Stimulated activated naive CD8-positive, alpha-beta T cell treated with anti-CD3 and anti-CD28 coated beads, Interleukin-15, amount 100 ng/mL, for 72 hours (primary cell): Measurements from ENCODE around the gene WIZ.
A peak's percentile ranks its signal among the peaks of the same experiment; 100 is the strongest.
"Not testable (repeated sequence)": the region's sequence is repeated elsewhere in the genome, so short reads cannot be mapped to it uniquely, and the experiment has no call there.

Experiments
- ATAC-seq: fragments of 150-1000 bp; cut with Tn5 transposase; 2 replicates; pipeline ENCODE4 v1.10.0; 2021; ENCODE audit warnings: mild to moderate bottlenecking, moderate library complexity
- DNase-seq, 2 donors: peaks; one replicate each; pipeline ENCODE4 v3.0.0; 2021 to 2022
- H3K27ac Mint-ChIP-seq, 2 donors: one replicate each; pipeline ENCODE4 v1.8.0; 2022; ENCODE audit warnings: mild to moderate bottlenecking in 2 of 2, mixed read lengths in 2 of 2, moderate library complexity in 2 of 2
- H3K27me3 Mint-ChIP-seq: one replicate; pipeline ENCODE4 v1.8.0; 2022; ENCODE audit warnings: mixed read lengths
- H3K4me1 Mint-ChIP-seq: one replicate; pipeline ENCODE4 v1.8.0; 2022; ENCODE audit warnings: mild to moderate bottlenecking, mixed read lengths
- H3K4me3 Mint-ChIP-seq, 2 donors: one replicate each; pipeline ENCODE4 v1.8.0; 2022; ENCODE audit warnings: mild to moderate bottlenecking in 2 of 2, mixed read lengths in 2 of 2, moderate library complexity in 1 of 2
- H3K9me3 Mint-ChIP-seq, 2 donors: one replicate each; pipeline ENCODE4 v1.8.0; 2022; ENCODE audit warnings: mixed read lengths in 2 of 2

Gene WIZ

DNA sequence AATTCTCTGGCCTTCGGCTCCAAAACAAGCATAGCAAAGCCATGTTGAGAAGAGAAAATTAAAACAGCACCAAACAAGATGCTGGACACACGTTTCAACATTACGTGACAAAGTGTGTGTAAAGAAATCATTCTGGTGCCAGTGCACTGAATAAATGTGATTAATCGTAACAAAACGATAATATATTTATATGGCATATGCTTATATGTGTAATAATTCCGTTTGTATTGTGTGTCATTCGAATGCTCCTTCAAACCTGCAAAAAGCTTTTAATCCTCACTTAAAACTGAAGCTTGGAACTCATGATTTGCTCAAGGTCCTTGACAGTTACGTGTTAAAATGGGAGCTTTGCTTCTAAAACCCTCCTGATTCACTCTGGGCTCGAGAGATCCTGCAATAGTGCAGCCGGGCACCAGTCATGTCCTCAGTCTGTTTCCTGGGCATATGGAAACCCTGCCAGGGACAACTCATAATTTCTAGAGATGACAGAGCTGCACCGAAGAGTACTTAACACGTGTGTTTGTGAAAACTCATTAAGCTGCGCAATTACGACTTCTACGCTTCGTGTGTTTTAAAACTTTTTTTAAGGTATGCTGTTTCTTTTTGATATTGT lies 30.2 kb downstream of the WIZ start:
- peak overlapping the region; percentile 97 to 98 for H3K4me3 Mint-ChIP-seq
- DNase-seq (no peak), ATAC-seq (no peak)
- no peaks in the 10 kb centered on the region for H3K27me3 Mint-ChIP-seq
- H3K27ac Mint-ChIP-seq: peak overlapping the region; percentile 9 to 99
- peaks cover 51% of the 10 kb centered on the region for H3K4me1 Mint-ChIP-seq
- H3K9me3 Mint-ChIP-seq: peaks cover 0 to 12% of the 10 kb centered on the region in 2 donors

DNA sequence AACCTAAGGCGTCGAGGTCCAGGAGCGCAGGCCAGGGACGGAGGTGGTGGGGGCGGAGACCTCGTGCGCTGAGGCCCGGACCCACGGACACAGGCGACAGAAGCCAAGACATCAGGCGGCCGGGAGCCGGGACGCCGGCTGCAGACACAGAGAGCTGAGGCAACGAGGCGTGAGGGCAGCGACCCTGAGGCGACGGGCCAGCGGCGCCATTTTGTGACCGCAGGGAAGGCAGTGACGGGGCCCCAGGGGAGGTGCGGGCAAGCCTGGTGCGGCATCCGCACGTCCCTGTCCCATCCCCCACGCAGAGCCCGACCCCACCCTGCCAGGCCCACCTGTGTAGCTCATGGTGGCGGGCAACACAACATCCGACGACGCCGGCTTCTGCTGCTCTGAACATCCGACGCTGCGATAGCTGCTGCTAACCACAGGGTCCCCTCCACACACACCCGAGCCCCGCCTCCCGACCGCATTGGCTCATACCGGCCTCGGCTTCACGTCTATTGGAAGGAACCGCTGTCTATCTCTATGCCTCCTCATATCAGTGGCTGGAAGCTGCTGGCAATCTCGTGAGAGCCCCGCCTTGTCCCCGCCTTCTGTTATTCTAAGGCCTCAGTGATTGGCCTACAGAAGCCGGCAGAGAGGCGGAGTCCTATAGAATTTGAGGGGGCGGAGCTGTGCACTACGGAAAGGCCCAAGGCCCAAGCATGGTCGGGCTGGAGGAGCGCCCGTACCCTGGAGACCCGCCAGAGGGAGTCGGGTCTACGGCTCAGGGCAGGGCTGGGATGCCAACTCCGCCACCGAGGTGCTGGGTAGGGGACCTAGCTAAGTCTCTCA lies 31.0 kb downstream of the WIZ start, which contains the start of gene AKAP8L:
Gene AKAP8L (minus strand): TSS at position 410 of the 834 bp plus-strand sequence. CDS start 65 bp downstream, at position 345.
- Mint-ChIP-seq H3K9me3 (peaks cover 0 to 12% of the 10 kb centered on the region in 2 donors), H3K27me3 (no peaks in the 10 kb centered on the region), H3K4me3 (peak within 1 kb of the TSS; percentile 97 to 98), H3K4me1 (peaks cover 55% of the 10 kb centered on the region), H3K27ac (peak within 1 kb of the TSS; percentile 99)
- ATAC-seq: peak; percentile 97
- peak; percentile 98 to 99 for DNase-seq

DNA sequence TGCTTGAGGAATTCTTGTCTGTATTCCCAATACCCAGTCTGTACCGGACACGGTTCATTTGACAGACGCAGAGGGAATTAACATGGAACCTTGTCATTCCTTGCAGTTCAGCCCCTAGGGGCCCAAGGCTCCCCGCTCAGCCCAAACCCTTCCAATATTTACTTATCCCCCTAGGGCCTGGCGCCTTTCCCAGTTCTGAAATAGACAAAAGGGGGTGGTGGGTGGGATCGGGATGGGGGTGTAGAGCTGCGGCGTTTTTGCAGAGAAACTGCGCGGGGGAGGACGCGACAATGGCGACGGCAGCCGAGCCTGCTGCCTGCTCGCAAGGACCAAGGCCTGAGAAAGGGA lies 31.6 kb downstream of the WIZ start:
- Mint-ChIP-seq H3K27ac (peak overlapping the region; percentile 99), H3K27me3 (no peaks in the 10 kb centered on the region), H3K9me3 (peaks cover 0 to 6% of the 10 kb centered on the region in 2 donors), H3K4me3 (peak overlapping the region; percentile 97 to 98), H3K4me1 (peaks cover 55% of the 10 kb centered on the region)
- DNase-seq (no peak), ATAC-seq (no peak)

DNA sequence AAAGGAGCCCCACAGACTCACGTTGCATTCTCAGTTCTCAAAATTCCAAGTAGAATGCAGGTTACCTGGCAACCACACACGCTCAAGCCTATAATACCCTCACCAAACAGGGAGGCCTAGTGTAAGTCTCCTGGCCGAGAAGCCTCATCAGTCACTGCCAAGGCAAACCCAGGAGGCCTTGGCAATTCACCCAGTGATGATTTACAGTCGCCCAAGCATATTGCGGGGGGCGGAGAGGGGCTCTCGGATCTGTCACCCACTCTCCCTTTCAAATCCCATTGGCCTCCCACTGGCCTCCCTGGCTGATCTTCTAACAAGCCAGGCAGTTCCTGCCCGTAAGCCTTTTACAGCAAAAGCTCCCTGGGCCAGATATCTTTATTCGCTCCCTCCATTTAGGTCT lies 32.1 kb downstream of the WIZ start:
- Mint-ChIP-seq H3K27me3 (no peaks in the 10 kb centered on the region), H3K4me3 (peak overlapping the region; percentile 97 to 98), H3K4me1 (peaks cover 60% of the 10 kb centered on the region), H3K27ac (peak overlapping the region; percentile 99), H3K9me3 (peaks cover 0 to 1% of the 10 kb centered on the region in 2 donors)
- no peak for ATAC-seq
- no peak for DNase-seq

DNA sequence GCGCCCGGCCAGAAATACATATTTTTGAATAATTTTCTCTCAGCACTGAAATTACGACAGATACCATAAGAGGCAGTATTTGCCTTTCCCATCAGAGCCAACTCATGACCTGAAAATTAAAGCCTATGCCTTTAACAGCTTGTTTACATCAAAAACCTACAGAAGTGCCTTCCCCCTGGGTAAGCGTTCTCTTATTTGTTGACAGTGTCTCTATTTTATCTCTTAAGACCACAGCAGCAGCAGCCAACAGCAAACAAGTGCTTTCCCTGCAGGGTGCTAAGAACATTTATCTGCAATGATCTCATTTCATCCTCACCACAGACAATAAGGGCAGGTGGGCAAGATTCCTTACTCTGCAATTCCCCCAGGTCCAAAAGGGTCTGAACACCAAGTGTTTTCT lies 36.9 kb downstream of the WIZ start:
- Mint-ChIP-seq H3K27ac (peak overlapping the region in 1 of 2 donors; percentile 8), H3K4me1 (peaks cover 62% of the 10 kb centered on the region), H3K9me3 (no peaks in the 10 kb centered on the region), H3K27me3 (no peaks in the 10 kb centered on the region), H3K4me3 (no peak overlapping the region)
- ATAC-seq: no peak
- DNase-seq: no peak

DNA sequence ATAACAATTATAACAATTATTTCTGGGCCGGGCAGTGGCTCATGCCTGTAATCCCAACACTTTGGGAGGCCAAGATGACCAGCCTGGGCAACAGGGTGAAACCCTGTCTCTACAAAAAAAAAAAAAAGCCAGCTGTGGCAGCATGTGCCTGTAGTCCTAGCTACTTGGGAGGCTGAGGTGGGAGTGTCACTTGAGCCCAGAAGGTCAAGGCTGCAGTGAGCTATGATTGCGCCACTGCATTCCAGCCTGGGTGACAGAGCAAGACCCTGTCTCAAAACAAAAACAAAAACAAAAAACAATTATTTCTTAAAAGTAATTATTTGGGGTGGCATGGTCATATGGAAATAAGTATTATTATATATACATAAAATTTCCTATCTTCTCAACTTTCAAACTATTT lies 38.4 kb downstream of the WIZ start:
- peaks cover 52% of the 10 kb centered on the region for H3K4me1 Mint-ChIP-seq
- not testable (repeated sequence) for H3K9me3 Mint-ChIP-seq, H3K4me3 Mint-ChIP-seq, DNase-seq, H3K27me3 Mint-ChIP-seq, ATAC-seq
- peak overlapping the region in 1 of 2 donors; percentile 64 for H3K27ac Mint-ChIP-seq

DNA sequence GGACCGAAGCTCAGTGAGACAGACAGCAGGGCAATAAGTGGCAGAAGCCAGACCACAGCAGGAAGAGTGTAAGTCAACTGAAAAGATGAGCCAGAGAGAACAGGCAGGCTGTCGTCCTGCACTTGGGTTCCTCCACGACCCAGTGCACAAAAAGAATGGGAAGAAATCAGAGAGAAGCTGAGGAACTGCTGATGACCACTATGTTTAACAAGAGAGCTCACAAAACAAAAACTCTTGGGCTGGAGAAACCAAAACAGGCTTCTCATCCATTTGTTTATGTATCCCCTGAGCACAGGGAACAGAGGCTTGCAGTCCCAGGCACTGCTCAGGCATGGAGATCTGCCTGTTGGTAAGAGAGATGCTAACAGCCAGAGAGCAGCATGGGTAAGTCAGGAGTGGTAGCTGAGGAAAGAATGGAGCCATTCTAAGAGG lies 45.0 kb downstream of the WIZ start:
- H3K27ac Mint-ChIP-seq: peak overlapping the region; percentile 63 to 67
- H3K27me3 Mint-ChIP-seq: no peaks in the 10 kb centered on the region
- no peaks in the 10 kb centered on the region for H3K9me3 Mint-ChIP-seq
- DNase-seq (no peak), ATAC-seq (no peak)
- H3K4me3 Mint-ChIP-seq: no peak overlapping the region
- peaks cover 44% of the 10 kb centered on the region for H3K4me1 Mint-ChIP-seq

DNA sequence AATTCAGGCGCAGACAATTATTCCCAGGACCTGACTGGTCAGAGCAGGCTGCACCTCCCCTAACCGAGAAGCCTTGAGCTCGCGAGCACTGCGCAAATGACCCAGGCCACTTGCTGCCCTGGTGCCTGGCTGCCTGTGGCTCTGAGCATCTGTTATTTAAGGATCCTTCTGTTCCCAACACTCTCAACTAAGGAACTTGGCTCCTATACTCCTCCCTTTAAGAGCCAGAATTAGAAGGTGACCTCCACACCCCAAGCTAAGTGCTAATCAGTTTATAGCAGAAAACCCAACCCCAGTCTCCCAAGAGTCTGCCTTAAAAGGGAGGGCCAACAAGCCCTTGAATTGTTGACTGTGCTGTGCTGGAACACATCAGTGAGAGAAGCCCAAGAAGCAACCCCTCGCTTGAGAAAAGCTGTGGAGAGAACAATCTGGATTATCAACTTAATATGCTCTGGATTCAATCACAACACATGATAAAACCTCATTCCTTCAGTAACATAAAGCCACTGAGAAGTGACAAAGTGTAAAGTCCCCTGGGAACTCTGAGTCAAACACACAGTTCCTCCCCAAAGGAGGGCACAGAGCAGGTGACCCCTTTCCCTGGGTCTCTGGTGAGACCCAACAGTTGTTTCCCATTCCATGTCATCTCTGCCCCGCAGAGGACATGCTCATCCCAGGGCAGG lies 45.5 kb downstream of the WIZ start:
- H3K4me1 Mint-ChIP-seq: peaks cover 39% of the 10 kb centered on the region
- no peak overlapping the region for H3K4me3 Mint-ChIP-seq
- ATAC-seq (no peak), DNase-seq (no peak)
- no peaks in the 10 kb centered on the region for H3K9me3 Mint-ChIP-seq
- H3K27ac Mint-ChIP-seq: peak overlapping the region; percentile 63 to 67
- H3K27me3 Mint-ChIP-seq: no peaks in the 10 kb centered on the region

DNA sequence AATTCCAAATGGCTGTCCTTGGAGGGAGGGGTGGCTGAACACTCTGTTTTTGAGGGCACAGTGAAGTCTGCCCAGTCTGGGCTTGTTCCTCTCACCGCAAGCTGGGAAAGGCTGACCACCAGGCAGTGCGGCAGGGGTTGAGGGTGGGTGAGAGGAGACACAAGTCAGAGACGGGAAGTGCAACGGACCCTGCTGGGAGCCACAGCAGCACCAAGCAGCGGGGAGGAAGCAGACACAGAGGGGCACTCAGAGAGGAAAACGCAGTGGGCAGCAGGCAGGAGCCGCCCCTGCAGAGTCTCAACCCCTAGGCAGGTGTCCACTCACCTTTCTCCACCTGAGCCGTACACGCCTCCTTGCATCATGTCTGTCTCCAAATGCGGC lies 46.6 kb downstream of the WIZ start:
- no peak for ATAC-seq
- H3K27ac Mint-ChIP-seq: no peak overlapping the region
- no peak overlapping the region for H3K4me3 Mint-ChIP-seq
- H3K9me3 Mint-ChIP-seq: no peaks in the 10 kb centered on the region
- peaks cover 30% of the 10 kb centered on the region for H3K4me1 Mint-ChIP-seq
- no peaks in the 10 kb centered on the region for H3K27me3 Mint-ChIP-seq
- DNase-seq: no peak

DNA sequence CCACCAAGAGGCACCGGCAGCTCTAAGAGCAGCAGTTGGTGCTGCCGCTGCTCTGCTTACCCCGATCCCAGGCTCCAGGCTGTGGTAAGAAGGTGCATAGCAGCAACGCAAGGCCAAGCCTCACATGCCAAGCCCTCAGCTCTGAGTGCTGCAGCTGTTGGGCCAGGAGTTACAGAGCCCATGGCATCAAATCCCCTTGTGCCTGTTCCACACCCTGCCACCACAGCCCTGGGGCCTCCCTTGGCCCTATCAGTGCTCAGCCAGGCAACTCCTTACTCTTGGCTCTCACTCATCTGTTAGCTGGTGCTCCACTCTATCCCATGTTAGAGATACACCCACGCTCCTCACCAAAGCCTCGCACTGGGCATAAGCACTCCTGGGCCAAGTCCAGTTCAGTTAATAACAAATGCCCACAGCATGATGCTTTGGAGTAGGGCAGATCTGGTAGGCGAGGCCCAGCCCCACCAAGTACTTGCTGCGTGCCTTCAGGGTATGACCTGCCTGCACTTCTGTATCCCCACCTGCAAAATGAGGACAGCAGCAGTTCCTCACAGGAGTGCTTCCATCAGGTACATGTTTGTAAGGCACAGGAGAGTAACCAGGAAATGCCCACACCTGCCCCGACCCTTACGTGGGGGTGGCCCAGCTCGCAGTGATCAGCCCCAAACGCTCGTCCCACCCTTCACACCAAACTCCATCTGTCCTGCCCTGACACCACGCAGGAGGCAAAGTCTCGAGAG lies 47.2 kb downstream of the WIZ start:
- Mint-ChIP-seq H3K27ac (no peak overlapping the region), H3K4me1 (peaks cover 32% of the 10 kb centered on the region)
- no peak for ATAC-seq

DNA sequence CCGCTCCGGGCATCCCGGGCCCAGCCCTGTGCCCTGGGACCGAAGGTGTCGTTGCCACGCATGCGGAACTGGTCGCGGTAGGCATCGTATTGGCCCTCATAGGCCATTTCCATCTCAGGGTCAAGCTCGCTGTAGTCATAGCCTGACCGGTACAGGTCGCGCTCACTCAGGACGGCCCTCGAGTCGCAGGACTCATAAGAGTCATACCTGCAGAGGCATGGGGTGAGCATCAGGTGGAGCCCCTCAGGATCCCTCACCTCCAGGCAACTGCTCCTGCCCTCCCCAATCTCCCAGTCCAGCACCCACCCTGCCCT lies 48.4 kb downstream of the WIZ start:
- ATAC-seq (no peak), DNase-seq (no peak)
- Mint-ChIP-seq H3K9me3 (no peaks in the 10 kb centered on the region), H3K27me3 (no peaks in the 10 kb centered on the region), H3K27ac (no peak overlapping the region), H3K4me3 (no peak overlapping the region), H3K4me1 (peaks cover 40% of the 10 kb centered on the region)

More for the DNA sequence above, 47.2 kb downstream of the WIZ start:
- Mint-ChIP-seq H3K9me3 (no peaks in the 10 kb centered on the region), H3K4me3 (no peak overlapping the region), H3K27me3 (no peaks in the 10 kb centered on the region)
- DNase-seq: no peak

DNA sequence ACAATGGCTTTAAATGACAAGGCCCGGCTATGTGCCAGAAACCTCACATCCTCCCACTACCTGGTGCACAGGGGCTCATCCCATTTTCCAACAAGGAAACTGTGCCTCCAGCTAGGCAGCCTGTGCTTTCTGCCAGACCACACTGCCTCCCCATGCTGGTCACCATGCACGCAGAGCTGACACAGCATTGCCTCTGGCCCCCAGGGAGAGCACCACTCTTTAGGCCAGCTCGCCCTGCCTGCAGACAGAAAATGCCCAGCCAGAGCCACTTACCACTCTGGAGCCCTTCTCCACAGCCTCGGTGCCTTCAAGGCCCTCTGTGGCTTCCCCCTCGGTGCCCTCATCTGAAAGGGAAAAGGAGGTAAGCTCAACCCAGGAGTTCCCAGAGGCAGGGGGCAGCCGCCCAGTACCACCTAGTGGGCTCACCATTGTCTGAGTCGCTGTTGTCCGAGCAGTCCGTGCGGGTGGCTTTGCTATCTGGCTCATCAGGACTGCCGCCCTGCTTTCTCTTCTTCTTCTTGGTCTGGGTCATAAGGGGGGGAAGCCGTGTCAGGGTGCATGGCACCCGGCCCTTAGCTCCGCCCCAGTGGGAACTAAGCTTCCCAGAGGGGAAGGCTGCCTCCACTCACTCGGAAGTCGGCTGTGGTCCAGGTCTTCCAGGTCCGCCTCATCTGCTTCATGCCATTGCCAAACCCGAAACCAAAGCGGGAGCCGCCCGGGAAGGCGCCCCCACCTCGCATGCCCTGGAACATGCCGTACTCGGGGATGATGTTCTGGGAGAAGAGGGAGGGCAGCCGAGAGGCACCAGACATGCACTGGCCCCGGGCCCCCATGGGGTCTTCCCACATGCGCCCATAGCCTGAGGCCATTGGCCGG lies 49.0 kb downstream of the WIZ start:
- Mint-ChIP-seq H3K9me3 (no peaks in the 10 kb centered on the region), H3K27ac (no peak overlapping the region), H3K4me1 (peaks cover 37% of the 10 kb centered on the region), H3K27me3 (no peaks in the 10 kb centered on the region), H3K4me3 (no peak overlapping the region)
- no peak for ATAC-seq
- DNase-seq: no peak

DNA sequence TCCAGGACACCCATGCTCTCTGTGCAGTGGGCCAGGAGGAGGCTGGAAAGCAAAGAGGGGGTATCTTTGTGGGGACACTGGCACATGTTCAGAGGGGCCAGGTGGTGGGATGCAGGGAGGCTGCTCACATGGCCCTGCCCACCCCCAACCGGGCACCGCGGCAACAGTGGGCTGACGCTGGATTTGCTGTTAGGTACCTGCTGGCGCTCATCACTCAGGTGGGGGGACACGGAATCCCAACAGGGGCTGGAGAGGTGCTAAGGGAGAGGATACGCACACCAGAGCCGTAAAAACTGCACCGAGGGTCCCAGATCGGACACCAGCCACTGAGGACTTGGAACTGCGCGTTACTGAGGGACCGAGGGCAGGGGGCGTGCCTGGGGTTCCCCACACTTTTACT lies 50.1 kb downstream of the WIZ start:
- no peak overlapping the region for H3K4me3 Mint-ChIP-seq
- peaks cover 26% of the 10 kb centered on the region for H3K4me1 Mint-ChIP-seq
- H3K27ac Mint-ChIP-seq: no peak overlapping the region
- DNase-seq (no peak), ATAC-seq (no peak)
- no peaks in the 10 kb centered on the region for H3K27me3 Mint-ChIP-seq
- H3K9me3 Mint-ChIP-seq: no peaks in the 10 kb centered on the region

DNA sequence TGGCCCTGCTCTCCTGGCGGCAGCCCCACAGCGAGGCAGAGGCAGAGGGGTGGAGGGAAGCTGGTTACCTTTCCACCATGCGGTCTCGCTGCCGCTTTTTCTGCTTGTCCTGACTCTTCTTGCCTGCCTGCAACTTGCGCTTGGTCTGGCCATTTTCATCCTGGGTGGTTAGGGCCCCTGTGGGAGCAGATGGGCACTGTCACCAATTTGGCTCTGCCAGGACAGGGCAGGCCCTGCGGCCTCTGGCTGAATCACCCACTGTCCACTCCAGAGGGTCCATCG lies 50.6 kb downstream of the WIZ start:
- Mint-ChIP-seq H3K27ac (no peak overlapping the region), H3K9me3 (no peaks in the 10 kb centered on the region), H3K4me3 (no peak overlapping the region), H3K27me3 (no peaks in the 10 kb centered on the region), H3K4me1 (peaks cover 24% of the 10 kb centered on the region)
- ATAC-seq: no peak
- no peak for DNase-seq
